Activated effector memory CD4-positive, alpha-beta T cell treated with anti-CD3 and anti-CD28 coated beads, Interleukin-2, amount 50 U/mL, for 16 hours (primary cell): ENCODE measurements around the gene RBM48.
"Not testable (repeated sequence)": the region's sequence is repeated elsewhere in the genome, so short reads cannot be mapped to it uniquely, and the experiment has no call there.

Experiments
- DNase-seq: peaks from one replicate; pipeline ENCODE4 v3.0.0-alpha.2; 2020

RBM48 gene

GRCh38 chr7:92528188-92528957, at the start of gene RBM48, which contains the start of gene PEX1:
RBM48 (plus strand) TSS chr7:92528795; CDS start chr7:92528814, 19 bp downstream.
PEX1 (minus strand) TSS chr7:92528520; CDS start chr7:92528435, 85 bp downstream.
- DNase-seq = peak; percentile 98

- DNase-seq = not testable (repeated sequence)
Observed at GRCh38 chr7:92479146-92479545, 49.4 kb upstream of the RBM48 start.

- DNase-seq = not testable (repeated sequence)
Observed at GRCh38 chr7:92483624-92484023, 45.0 kb upstream of the RBM48 start.

- DNase-seq = not testable (repeated sequence)
Observed at GRCh38 chr7:92484226-92484625, 44.4 kb upstream of the RBM48 start.

- DNase-seq = no peak
Observed at GRCh38 chr7:92485267-92485892, 43.2 kb upstream of the RBM48 start.

GRCh38 chr7:92485974-92486373, 42.6 kb upstream of the RBM48 start:
- no peak for DNase-seq

- DNase-seq = no peak
Observed at GRCh38 chr7:92487804-92488203, 40.8 kb upstream of the RBM48 start.

- no peak for DNase-seq
Observed at GRCh38 chr7:92489634-92490033, 39.0 kb upstream of the RBM48 start.

- DNase-seq = no peak
Observed at GRCh38 chr7:92496876-92497275, 31.7 kb upstream of the RBM48 start.

- no peak for DNase-seq
Observed at GRCh38 chr7:92498557-92498956, 30.0 kb upstream of the RBM48 start.

GRCh38 chr7:92503767-92504166, 24.8 kb upstream of the RBM48 start:
- no peak for DNase-seq

- no peak for DNase-seq
Observed at GRCh38 chr7:92504563-92504962, 24.0 kb upstream of the RBM48 start.

- no peak for DNase-seq
Observed at GRCh38 chr7:92506363-92506762, 22.2 kb upstream of the RBM48 start.

- no peak for DNase-seq
Observed at GRCh38 chr7:92508946-92509345, 19.6 kb upstream of the RBM48 start.

- DNase-seq = no peak
Observed at GRCh38 chr7:92513167-92513902, 15.3 kb upstream of the RBM48 start.

- no peak for DNase-seq
Observed at GRCh38 chr7:92517631-92518030, 11.0 kb upstream of the RBM48 start.

- DNase-seq = no peak
Observed at GRCh38 chr7:92520024-92520423, 8.6 kb upstream of the RBM48 start.

GRCh38 chr7:92523110-92523509, 5.5 kb upstream of the RBM48 start:
- no peak for DNase-seq

- DNase-seq = peak; percentile 86
Observed at GRCh38 chr7:92527300-92528187, 1.1 kb upstream of the RBM48 start.

GRCh38 chr7:92528958-92529264, 316 bp downstream of the RBM48 start:
- DNase-seq = no peak

- no peak for DNase-seq
Observed at GRCh38 chr7:92534572-92534971, 6.0 kb downstream of the RBM48 start.

GRCh38 chr7:92543542-92543941, 14.9 kb downstream of the RBM48 start:
- DNase-seq = not testable (repeated sequence)

GRCh38 chr7:92545116-92545515, 16.5 kb downstream of the RBM48 start:
- DNase-seq = not testable (repeated sequence)
